SH-SY5Y (cell line): ENCODE results near the gene ITPR1.

ENCODE experiments used
- GATA2 ChIP-seq: IDR thresholded peaks from 2 replicates; pipeline ENCODE4 v1.6.1; 2011; ENCODE audit warnings: mild to moderate bottlenecking, low read depth, low read length
- GATA3 ChIP-seq: IDR thresholded peaks from 2 replicates; pipeline ENCODE4 v1.6.1; 2011; ENCODE audit warnings: low read depth, mild to moderate bottlenecking, low read length, moderate library complexity

GRCh38 chr3:4768521-4768920 lies 275.4 kb downstream of the ITPR1 start:
- TF ChIP-seq GATA3, result no peak
- TF ChIP-seq GATA2, result no peak
